ENCODE results near the gene ETV3.

GRCh38 chr1:157105298-157105987 is 32.8 kb downstream of the ETV3 start:
- TF ChIP-seq CTCF (IDR thresholded peaks at IDR 0.05) (no peak), EZH2 (IDR thresholded peaks at IDR 0.05) (no peak)
